GM21786 (cell line): Measurements from ENCODE around the gene WFIKKN1.

Experiments
- ATAC-seq: cut with Tn5 transposase; IDR thresholded peaks from one replicate; pipeline ENCODE4 v1.9.1; 2021; ENCODE audit not compliant: unreplicated experiment

WFIKKN1 gene

DNA sequence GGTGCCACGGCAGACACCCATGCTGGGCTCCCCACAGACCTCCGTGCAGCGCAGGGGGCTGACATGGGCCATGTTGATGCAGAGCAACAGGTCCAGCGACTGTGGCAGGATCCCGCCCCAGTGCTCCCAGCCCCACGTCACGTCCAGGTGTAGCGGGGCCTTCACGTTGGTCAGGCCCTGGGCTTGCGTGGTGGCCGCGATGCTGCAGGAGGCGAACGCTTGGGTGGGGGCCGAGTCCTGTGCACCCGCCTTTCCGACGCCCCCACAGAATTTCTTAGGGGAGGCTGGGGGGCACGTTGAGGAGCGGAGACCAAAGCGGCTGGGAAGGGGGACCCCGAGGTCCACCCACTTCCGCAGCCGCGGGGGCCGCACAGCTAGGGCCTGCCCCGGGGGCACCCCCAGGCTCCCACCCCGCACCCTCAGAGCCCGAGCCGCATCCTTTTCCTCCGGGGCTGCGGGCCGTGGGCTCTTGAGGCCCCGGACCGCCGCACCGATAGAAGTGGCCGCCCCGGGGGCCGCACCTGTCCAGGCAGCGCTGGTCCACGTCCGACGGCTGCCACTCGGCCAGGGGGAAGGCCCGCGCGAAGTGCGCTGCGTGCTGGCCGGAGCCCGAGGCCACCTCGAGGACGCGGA is 4.9 kb downstream of the WFIKKN1 start:
- peak; percentile 6 for ATAC-seq

- peak; percentile 79 for ATAC-seq
These were observed 5.7 kb downstream of the WFIKKN1 start, which contains the start of gene METTL26 for GRCh38 chr16:636206-637080. Gene METTL26, minus strand, starts transcription at chr16:636305. Its CDS starts 15 bp downstream, at chr16:636290.

GRCh38 chr16:637081-638018 is 6.6 kb downstream of the WFIKKN1 start:
- ATAC-seq, result no peak

GRCh38 chr16:638034-638543 is 7.3 kb downstream of the WFIKKN1 start:
- ATAC-seq, result no peak

DNA sequence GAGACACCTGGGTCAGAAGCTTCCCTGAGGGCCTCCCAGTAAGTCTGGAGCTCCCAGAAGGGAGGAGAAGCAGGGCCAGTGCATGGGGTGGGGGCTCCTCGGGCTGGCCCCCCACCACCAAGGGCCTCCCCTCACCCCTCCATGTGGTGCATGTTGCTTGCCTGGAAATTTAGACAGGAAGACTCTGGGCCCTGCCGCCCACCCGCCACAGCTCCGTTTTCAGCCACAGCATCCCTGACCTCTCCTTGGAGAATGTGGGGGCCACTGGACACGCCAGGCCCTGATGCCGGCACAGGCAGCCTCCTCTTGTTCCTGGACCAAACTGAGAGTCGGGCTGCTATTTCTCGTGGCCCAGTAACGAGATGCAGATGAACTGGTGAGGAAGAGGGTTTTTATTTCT is 8.1 kb downstream of the WFIKKN1 start:
- ATAC-seq, result no peak

- no peak for ATAC-seq
These were observed 9.8 kb downstream of the WFIKKN1 start for GRCh38 chr16:640614-641013.

GRCh38 chr16:641326-642188 is 10.8 kb downstream of the WFIKKN1 start, which contains the start of gene MCRIP2:
Gene MCRIP2, plus strand, starts transcription at chr16:641828. Its CDS starts 164 bp downstream, at chr16:641992.
- ATAC-seq, result peak; percentile 61

- peak; percentile 29 for ATAC-seq
These were observed 11.6 kb downstream of the WFIKKN1 start for GRCh38 chr16:642189-643049.

- ATAC-seq, result no peak
These were observed 12.2 kb downstream of the WFIKKN1 start for GRCh38 chr16:643050-643368.

GRCh38 chr16:644556-644955 is 13.8 kb downstream of the WFIKKN1 start:
- ATAC-seq, result no peak

DNA sequence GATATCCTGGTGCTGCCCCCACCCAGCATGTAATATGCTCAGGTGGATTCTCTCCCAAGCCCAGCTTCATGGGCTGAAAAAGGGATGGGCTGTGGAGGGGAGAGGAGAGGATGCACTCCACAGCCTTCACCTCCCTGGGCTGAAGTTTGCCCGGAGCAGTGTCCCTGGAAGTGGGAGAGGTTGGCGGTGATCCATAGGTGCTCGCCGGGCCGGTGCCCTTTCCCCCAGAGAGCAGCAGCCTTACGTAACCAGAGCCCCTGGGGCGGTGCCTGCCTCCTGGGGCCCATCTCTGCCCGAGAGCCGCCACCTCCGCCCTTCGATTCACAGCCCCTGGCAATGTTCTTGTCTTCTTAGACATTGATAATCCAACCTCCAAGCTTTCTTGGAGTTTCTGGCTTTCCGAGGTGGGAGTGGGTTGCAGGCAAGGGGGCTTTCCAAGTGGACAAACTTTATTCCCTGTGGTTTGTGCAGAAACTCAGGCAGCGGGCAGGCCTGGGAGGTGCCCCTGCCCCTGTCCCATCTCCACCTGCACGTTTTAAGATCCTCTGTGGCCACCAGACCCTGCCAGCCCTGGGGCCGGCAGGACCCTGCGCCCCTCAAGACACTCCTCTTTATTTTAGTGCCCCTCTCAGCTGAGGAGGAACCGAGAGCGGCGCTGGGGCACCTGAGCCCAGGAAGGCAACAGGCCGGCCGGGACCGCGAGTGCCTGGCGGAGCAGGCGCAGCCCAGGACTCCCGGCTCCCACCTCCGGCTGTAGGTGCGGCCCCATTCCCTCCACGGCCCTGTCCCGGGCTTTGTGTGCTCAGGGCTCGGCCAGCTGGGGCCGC is 15.3 kb downstream of the WFIKKN1 start:
- ATAC-seq, result no peak

GRCh38 chr16:646679-647172 is 15.9 kb downstream of the WFIKKN1 start:
- no peak for ATAC-seq

DNA sequence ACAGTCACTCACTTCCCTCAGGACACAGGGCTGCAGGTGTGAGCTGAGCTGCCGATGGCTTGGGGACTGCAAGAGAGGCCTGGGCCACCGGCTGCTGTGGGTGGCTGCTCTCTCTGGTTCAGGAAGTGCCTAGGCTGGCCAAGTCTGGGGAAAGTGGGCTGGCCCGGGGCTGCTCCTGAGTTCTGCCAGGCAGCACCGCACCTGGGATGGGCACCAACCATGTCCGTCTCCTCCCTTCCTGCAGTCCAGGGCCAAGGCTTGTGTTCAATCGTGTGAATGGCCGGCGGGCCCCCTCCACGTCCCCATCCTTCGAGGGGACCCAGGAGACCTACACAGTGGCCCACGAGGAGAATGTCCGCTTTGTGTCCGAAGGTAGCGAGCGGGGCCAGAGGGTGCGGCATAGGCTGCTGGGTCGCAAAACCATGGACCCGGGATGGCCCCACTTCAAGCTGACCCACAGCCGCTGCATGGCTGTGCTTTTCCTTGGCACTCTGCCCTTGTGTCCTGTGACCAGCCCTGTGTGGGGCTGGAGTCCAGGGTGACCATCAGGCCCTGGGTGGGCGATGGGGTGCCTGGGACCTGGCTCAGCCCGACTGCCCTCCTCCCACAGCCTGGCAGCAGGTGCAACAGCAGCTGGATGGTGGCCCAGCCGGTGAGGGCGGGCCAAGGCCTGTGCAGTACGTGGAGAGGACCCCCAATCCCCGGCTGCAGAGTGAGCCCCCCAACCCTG is 16.6 kb downstream of the WFIKKN1 start:
- no peak for ATAC-seq

DNA sequence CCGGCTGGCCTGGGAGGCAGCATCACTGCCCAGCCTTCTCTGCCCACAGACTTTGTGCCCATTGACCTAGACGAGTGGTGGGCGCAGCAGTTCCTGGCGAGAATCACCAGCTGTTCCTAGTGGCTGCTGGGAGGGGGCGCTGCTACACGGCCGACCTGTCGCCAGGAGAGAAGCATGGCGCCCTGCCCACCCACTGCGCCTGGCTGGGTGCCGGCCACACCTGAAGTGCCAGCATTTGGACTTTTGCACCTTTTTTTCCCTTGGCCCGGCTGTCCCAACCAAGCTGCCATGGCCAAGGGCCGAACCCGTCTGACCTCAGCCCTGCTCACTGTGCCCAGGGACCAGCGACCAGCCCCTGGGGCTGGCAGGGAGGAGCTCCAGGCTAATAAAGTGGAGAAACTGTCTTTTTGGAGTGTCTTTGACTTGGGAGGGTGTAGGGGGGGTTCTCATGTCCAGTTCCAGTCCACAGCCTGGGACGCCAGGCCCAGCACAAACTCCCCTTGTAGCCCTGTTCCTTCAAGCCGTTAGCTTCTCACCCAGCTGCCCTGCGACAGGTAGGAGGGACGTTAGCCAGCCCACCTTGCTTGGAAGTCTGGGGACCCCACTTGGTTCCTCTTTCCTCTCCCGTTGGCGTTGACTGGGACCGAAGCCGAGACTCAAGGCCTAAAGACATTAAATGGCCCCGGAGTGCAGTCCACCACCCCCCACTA is 17.4 kb downstream of the WFIKKN1 start:
- no peak for ATAC-seq

DNA sequence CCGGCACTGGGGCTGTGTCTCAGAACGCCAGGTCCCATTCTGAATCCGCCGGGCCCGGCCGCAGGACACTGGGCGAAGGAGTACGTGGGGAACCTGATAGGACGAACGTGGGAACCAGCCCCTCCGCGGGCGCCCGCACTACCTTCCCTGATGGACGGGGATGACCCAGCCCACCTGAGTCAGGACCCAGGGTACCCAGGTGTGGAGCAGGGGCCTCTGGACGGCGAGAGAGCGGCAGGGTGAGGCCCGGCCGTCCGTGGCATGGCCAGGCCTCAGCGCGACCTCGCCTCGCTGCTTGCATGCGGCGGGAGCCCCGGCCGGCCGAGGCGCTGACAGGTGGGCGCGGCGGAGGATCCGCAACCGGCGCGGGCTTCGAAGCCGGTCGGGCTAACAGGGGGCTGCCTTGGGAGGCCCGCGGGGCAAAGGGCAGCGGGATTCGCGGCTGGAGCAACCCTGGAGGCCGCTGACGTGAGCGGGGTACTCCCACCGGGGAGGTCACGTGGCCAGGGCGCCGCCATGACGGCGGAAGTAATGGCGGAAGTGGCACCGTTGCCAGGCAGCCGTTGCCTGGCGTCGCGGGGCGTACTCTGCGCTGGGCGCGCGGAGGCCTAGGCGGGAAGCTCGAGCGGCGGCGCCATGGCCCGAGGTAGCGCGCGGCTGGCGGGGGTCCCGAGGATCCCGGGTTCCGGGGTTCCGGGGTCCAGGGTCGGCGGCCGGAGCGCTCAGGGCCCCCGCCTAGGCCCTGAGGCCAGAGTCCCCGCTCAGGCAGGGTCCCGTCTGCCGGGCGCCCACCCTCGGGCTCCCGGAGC is 18.2 kb downstream of the WFIKKN1 start, which contains the start of gene WDR90:
Gene WDR90, plus strand, starts transcription at position 585 of the 809 bp plus-strand sequence. Its CDS starts 52 bp downstream, at position 637.
- peak; percentile 84 for ATAC-seq

DNA sequence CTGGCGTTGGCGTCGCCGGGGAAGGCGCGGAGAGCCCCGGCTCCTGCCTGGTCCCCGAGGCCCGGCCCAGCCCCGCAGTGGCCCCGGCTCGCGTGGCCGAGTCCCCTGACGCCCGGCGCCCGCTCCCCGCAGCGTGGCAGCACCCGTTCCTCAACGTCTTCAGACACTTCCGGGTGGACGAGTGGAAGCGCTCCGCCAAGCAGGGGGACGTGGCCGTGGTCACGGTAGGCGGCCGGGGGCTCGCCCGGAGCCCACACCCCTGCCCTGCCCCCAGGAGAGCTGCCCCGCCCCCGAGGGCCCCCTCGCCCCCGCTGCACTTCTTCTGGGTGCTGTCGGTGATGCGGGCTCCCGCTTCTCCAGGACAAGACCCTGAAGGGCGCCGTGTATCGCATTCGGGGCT is 18.8 kb downstream of the WFIKKN1 start:
- ATAC-seq, result peak; percentile 15
